AG08396 (cell line): ENCODE measurements around the gene LRRC75B.
"Not testable (repeated sequence)": the region's sequence is repeated elsewhere in the genome, so short reads cannot be mapped to it uniquely, and the experiment has no call there.

Source experiments
- DNase-seq: peaks from one replicate; pipeline ENCODE4 v3.0.0; 2012; ENCODE audit warnings: low spot score, mixed read lengths

LRRC75B gene

DNA sequence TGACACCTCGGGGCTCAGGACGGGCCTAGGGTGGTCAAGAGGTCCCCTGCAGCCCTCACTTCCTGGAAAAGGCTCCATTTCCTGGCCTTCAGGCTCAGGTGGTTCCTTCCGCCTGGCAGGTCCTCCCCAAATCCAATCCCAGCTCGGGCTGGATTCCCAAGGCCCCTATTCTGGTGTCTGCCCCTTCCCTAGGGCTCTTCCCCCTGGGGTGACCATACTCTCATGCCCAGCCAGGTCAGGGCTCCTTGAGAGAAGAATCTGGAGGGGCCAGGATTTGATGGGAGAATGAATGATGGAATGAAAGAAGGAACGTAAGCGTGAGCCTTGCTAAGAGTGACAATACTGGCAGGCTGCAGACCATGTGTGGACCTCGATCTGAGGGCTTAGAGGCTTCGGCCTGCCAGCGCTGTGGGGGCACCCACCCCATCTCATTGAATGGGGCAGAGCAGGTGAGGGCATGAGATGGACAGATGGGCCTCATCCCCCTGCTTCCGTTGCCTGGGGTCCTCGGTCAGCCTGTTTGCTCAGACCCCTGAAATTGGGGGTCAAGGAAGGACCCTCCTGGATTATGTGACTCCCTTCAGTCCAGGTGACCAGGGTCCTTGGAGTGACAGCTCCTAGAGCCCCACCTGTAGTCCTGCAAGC is 9.4 kb upstream of the LRRC75B start:
- not testable (repeated sequence) for DNase-seq

DNA sequence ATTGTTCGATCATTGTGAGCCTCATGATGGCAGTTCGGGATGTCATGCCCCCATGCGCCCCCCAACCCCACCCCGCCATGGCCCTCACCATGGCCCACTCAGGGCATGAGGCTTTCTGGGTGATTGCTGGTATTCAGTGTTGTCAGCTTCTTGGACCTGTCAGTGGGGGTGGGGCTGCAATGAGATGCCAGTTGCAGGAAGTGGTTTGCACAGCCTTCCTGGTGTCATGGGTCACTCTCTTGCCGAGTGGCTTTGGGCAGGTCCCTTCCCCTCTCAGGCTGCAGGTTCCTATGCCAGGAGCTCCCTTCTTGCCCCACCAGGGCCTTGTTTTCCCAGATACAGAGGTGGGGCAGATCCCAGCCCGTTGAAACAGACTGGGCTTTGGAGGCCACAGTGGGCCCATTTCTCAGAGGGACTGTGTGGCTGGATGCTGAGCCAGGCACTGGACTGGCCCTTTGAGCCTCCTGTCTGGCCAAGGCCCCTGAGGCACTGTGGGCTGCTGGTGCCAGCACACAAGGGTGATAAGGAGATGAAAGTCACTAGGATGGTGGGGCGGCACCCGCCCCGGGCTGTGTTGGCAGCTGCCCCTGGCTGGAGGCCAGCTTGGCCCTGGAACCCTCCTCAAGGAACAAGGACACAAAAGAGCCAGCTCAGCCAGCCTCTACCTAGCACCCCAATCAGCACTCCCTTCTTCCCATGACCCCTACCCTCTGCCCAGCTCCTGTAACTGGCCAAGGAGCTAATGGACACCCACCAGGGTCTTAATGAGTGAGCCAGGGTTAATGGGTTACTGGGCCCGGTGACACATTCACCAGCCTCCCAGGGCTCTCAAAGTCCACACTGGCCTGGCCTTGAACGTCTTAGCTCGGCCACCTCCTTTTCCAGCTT is 8.6 kb upstream of the LRRC75B start:
- no peak for DNase-seq

DNA sequence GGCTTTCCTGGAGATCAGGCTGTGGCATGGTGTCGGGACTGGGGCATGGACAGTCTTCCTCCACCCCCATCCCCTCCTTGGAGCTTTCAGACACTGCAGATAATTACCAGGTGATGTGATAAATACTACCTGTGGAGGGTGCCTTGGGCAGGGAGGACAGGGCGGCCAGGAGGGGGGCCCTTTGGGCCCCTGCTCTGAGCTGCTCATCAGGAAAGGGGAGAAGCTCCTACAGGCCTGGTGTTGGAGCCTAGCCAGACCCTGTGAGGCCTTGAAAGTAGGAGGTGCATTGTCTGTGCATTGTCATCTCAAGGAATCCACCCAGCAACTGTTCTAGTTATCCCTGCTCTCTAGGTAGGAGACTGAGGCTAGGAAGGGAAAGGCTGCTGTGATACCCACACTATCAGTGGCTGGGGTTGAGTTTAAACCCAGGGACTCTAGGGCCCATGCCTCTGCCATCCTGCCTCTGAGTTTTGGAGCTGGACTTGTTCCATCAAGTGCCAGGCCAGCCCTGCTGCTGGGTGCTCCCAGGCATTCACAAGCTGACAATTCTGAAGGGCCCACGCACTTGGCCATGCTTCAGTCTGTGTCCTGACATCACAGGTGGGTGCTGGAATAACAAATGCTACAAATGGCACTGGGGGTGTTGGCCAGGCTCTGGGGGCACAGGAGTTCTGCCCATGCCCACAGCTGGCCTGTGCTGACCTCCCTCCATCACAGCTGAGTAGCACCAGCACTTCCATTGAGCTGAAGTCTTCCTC is 7.3 kb upstream of the LRRC75B start:
- not testable (repeated sequence) for DNase-seq

DNA sequence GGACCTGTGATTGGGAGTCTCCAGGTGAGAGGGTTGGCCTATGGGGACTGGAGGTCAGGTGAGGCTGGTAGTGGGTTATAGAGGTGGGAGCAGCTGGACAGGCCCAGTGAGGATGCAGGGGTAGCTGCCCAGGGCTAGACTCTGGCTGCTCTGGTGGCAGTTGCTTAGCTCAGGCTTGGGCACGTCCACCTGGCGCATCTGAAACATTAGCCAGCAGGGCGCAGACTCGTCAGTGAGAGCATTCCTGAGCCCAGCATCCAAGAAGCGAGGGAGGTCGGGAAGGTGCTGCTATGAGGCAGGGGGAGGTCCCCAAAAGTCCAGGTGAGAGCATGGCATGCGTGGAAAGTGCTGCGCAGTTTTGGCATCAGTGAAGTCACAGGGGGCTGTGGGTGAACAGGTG is 6.6 kb upstream of the LRRC75B start:
- no peak for DNase-seq

DNA sequence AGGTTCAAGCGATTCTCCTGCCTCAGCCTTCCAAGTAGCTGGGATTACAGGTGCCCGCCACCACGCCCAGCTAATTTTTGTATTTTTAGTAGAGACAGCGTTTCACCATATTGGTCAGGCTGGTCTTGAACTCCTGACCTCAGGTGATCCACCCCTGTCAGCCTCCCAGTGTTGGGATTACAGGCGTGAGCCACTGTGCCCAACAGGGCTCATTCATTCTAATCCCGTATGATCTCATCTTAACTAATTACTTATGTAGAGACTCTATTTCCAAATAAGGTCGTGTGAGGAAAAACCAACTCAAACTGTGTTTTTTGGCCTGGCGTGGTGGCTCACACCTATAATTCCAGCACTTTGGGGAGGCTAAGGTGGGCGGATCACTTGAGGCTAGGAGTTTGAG is 4.2 kb upstream of the LRRC75B start:
- not testable (repeated sequence) for DNase-seq

DNA sequence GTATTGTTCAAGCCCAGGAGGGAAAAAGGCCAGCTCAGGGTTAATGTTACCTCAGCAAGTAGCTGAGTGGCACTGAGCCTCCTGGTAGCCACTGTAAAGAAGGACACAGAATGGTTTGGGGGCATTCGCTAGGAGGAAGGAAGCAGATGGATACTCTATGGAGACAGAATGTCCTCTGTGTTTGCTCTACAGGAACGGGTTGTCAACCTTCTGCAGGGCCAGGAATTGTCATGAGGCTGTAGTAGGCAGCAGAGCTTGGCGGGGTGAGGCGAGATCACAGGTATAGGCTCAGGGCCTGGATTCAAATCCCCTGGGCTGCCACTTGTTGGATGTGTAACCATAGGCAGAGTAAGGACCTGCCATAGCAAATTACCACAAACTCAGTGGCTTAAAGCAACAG is 3.0 kb upstream of the LRRC75B start:
- no peak for DNase-seq

DNA sequence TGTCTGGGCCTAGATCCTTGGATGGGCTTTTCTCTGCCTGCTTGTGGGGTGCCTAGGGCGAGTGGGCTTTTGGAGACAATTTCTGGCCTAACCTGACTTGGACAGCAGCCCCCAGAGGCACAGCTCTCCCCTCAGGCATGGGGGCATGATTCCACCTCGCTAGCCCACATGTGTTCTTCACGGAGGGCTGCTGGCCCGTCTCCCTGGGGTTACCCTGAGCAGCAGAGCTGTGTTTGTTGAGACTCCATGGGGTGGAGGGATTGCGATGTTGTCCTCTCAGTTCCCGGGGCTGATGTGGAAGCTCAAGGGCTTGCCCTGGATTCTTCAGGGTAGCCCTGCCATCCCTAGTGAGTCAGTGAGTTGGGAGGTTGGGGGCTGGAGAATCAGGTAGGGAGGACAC is 2.4 kb upstream of the LRRC75B start:
- no peak for DNase-seq

DNA sequence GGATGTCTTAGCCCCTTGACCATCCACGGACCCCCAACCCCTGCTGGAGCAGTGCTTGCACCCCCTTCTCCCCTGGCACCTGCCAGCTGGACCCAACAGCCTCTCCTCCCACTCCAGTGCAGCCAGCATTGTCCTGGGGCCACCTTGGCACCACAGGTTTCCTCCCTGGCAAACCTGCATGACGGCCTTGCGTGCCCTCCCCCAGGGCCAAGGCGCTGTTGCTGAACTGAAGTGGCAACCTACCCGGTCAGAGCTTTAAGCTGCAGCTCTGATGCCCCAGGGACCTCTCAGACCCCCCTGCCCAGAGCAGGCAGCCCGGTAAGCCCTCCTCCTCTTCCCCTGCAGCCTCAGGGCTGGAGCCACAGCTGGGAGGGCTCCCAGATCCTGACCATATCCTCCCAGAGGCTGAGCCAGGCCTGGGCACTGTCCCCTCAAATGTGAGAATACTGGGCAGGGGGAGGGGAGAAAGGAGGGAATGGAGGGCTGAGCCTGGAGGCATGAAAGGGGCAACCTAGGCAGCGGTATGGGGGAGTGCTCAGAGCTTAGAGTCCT is 1.8 kb upstream of the LRRC75B start:
- DNase-seq, result no peak

DNA sequence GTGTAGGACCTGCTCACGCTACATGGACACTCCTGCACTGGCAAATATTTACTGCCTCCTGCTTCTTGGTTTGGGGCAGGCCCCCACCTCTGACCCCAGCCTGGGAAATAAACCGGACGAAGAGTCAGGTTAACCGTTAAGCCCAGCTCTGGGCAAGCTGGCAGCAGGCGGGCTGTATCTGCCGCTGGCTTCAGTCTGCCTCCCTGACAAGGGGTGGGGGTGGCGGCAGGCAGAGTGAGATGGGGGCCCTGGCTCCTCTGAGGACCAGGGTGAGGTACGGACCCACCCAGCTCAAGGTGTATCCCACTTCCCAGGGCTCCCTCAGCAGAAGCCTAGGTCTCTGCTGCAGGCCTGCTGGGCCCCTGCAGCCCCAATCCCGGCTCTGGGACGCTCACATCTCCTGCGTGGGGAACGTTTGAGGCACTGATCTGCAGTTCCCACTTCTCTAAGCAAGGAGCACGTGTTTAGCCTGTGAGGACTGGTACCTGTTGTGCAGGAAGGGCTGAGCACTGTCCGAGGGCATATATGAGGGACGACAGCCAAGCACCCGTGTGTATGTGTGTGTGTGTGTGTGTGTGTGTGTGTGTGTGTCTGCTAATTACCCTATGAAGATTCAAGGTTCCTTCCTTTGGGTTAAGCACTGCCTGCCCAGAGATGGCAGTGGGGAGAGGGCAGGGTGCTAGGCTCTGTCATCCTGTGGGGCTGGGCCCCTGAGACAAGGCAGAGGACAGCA is 1.1 kb upstream of the LRRC75B start:
- DNase-seq, result no peak

DNA sequence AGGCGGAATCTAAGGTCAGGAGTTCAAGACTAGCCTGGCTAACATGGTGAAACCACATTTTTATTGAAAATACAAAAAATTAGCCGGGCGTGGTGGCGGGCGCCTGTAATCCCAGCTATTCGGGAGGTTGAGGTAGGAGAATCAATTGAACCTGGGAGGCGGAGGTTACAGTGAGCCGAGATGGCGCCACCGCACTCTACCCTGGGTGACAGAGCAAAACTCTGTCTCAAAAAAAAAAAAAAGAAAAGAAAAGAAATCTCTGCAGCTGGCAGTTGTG is 624 bp upstream of the LRRC75B start:
- not testable (repeated sequence) for DNase-seq

DNA sequence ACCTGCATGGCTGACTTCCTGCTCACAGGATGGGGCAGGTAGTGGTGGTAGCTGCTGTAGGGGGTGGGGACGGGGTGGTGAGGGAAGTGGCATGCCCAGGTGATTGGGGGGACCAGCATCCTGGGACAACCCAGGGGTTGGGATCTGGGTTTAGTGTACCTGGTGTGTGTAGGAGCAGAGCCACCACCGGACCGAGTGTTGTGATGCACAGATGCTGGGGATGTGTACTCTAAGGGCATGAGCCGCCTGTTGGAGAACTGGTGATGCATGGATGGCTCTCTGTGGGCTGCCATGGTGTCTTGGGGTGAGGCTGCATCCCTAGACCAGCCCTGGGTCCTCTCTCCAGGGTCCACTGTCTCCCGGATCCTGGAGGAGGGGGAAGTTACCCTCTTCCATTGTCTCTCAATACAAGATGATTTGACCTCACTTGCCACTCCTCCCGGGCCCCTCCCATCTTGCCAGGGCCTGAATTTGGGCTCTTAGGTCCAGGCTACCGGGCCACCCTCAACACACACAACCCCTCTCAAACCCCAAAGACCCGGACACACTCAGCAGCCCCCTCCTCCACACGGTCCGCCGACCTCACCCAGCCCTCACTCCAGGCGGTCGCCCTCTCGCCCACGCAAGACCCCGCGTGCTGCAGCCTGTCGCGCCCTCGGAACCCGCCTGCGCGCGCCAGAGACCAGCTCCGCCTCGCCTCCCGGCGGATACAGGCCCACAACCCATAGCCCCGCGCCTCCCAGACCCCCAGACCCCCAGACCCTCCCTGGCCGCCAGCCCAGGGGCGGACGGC is 619 bp downstream of the LRRC75B start:
- peak; percentile 45 for DNase-seq

DNA sequence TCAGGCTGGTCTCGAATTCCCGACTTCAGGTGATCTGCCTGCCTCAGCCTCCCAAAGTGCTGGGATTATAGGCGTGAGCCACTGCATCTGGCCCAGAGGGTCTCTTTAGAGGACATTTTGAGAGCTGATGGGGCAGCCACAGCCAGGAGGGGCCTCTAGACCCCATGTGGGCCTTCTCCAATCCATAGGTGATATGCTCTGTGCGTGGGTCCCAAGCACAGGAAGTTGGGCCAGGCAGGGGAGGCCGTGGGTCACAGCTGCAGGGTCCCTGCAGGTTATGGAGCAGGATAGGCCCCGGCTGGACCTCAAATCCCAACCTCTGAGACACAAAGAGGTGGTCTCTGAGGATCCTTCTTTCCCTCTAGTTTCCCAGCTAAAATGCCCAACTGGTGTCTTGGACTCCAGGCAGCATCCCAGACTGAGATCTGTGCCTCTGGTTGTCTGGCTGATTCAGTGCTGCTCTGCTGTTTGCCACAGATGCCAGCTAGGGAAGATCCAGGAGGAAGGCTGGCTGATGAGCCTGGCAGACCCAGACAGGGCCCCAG is 1.5 kb downstream of the LRRC75B start:
- DNase-seq, result no peak

DNA sequence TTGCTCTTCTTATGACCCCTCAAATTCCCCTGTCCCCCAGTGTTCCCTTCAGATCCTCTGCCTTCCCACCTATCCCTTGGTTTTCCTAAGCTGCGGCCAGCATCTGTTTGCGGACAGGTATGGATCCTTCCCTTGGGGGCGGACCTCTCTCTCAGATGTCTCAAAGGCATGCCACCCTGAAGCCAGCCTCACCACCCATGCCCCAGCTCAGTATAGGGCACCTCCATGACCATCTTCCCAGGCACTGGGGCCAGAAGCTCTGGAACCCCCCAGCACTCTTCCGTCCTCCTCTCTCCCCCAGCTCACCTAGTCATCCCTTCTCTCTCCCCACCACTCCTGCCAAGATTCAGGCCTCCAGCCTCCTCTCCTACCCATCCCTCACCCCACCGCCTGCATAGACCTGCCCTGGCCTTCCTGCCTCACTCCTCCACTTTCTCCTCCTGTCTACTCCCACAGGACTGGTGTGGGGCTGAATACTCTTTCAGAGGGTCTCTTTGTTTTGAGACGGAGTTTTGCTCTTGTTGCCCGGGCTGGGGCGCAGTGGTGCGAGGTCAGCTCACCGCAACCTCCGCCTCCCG is 2.2 kb downstream of the LRRC75B start:
- DNase-seq, result peak; percentile 2

DNA sequence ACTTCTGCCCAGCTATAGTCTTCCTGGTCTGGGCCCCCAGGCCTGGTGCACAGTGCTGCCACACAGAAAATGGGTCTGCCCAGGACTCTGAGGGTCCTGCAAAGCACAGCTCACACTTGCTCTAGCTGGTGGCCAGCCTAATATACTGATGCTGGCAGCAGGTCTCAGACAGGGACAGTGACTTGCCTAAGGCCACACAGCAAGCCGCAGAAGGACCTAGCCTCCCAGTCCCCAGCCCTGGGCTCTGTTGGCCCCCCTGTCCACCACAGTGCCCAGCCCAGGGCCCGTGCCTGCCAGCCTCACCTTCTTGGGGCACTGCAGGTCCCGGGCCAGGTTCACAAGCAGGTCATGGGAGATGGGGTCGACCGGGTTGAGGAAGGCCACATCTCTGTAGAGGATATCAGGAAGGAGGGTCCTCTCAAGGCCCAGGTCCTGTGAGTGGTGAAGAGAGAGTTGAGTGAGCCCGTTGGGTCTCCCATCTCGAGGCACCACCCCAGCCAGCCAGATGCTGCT is 3.3 kb downstream of the LRRC75B start:
- no peak for DNase-seq

DNA sequence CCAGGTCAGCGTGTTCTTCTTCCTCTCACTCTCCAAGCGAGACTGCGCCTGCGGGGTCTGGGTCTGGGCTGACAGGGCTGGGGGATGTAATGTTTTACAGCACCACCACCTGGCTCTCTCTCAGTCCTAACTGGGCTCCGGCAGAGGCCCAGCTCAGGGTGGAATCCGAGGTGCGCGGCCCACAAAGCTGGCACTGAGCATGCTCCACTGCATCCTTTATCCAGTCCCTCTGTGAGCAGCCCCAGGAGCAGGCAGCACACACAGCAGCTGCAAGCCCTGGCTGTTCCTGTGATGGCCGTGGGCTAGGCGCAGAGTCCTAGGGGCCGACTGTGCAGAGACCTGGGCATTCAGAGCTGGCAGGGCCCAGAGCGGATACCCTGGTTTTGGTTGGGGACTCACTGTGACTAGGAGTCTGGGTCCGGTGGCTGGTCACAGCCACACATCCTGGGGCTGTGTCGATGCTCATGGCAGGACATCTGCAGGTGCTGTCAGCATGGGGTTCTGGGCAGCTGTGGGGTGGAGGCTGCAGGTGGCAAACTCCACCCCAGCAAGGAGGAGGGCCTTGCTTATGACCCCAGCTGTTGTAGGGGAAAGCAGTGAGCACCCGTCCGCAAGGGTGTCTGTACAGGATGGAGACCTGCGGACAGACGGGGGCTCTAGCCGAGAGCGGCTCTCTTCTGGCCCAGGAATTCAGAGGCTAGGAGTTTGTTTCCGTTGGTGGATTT is 4.0 kb downstream of the LRRC75B start:
- no peak for DNase-seq

DNA sequence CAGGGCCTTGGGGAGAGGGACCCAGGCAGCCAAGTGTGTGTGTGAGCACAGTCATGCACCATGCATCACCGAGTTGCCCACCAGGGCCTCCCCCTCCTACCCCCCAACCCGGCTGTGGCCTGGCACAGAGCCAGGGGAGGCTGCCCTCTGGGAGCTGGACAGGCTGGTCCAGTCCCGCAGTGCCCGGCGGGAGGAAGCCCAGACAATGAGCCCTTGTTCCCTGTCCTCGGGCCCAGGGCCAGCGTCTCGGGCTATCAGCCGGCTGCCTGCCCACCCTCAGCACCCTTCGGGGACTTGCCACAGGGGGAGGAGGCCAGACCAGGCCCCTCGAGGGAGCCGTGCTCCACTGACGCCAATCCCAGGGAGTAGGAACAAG is 4.5 kb downstream of the LRRC75B start:
- DNase-seq, result no peak

DNA sequence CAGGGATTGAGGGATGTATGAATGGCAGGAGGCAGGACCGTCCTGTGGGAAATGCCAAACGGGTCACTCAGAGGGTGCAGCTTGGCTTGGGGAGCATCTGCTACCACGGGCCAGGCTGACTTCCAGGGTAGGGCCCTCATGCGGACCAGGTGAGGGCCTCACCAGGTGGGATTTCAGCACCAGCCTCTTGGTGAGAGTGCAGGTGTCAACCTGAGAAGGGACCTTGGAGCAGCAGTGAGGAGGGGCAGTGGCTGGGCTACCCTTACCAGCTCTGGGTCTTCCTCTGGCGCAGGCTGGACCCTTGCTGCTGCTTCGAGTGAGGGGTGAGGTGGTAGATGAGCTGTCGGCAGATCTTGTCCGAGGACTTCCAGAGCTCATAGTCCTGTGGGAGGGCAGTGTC is 4.9 kb downstream of the LRRC75B start:
- no peak for DNase-seq

DNA sequence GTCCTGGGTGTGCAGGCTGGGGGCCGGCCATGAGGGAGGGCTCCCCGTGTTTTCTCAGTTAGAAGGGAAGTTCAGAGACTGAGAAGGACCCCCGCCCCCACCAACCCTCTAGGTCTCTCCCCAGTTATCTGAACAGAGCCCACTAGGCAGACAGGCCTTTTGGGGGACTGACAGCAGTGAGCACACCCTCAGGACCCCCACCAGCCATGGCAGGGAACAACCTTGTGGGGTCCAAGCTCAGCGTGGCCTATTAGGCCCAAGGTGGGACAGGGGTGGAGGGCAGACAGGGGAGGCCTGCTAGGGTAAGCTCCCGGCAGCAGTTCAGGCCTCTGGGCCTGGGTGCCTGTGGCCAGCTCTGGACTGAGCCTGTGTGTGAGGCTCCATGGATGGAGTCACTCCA is 5.6 kb downstream of the LRRC75B start:
- no peak for DNase-seq

DNA sequence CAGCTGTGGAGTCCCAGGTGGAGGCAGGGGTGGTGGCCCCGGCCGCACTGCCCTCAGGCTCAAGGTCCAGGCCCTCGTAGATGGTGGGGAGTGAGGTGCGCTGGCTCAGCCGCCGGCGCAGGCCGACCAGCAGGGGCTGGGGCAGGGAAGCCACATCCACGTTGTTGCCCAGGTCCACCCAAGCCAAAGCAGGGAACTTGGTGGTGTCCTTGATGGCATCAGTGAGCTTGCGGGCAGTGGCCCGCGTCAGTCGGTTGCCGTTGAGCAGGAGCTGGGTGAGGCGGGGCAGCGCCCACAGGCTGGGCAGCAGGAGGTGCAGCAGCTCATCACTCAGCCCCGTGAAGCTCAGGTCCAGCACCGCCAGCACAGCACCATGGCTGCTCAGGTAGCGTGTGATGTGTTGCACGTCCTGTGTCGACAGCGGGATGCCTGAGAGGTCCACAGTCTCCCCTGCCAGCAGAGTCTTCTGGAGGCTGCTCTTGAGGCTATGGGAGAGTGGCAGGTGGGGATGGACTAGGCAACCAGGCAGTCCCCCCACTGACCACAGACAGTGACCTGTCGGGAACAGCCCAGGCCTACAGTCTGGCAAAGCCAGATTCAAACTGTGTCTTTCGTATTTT is 6.8 kb downstream of the LRRC75B start:
- no peak for DNase-seq
